Stomach smooth muscle (tissue), 2 donors: ENCODE results near the gene VPS33B.
"Not testable (repeated sequence)": the region's sequence is repeated elsewhere in the genome, so short reads cannot be mapped to it uniquely, and the experiment has no call there.

Experiments
- H3K27ac ChIP-seq: one replicate; pipeline ENCODE4 v1.7.0; 2013; ENCODE audit warnings: mild to moderate bottlenecking, low read length, inconsistent platforms
- H3K27me3 ChIP-seq, 2 donors: one replicate each; pipeline ENCODE4 v1.7.0; 2013; ENCODE audit warnings: low read length in 2 of 2; ENCODE audit not compliant: insufficient read depth in 2 of 2, control insufficient read depth in 1 of 2
- H3K36me3 ChIP-seq, 2 donors: one replicate each; pipeline ENCODE4 v1.7.0; 2013; ENCODE audit warnings: low read length in 2 of 2; ENCODE audit not compliant: control insufficient read depth in 2 of 2, insufficient read depth in 2 of 2
- H3K4me1 ChIP-seq: one replicate; pipeline ENCODE4 v1.7.0; 2013; ENCODE audit warnings: low read length; ENCODE audit not compliant: control insufficient read depth, insufficient read depth
- H3K4me3 ChIP-seq, 2 donors: one replicate each; pipeline ENCODE4 v1.7.0; 2013; ENCODE audit warnings: low read length in 2 of 2
- H3K9ac ChIP-seq, 2 donors: one replicate each; pipeline ENCODE4 v1.7.0; 2013; ENCODE audit warnings: low read length in 2 of 2, mild to moderate bottlenecking in 1 of 2
- H3K9me3 ChIP-seq, 2 donors: one replicate each; pipeline ENCODE4 v1.7.0; 2013; ENCODE audit warnings: low read length in 2 of 2; ENCODE audit not compliant: control insufficient read depth in 2 of 2
- donor health status: healthy.
- donor health status: Pancreatic carcinoma.

Gene VPS33B

GRCh38 chr15:91032919-91033803 lies 10.8 kb upstream of the VPS33B start:
- Histone ChIP-seq H3K4me3 (no peak overlapping the region), H3K27ac (no peak overlapping the region), H3K36me3 (no peaks in the 10 kb centered on the region), H3K9ac (no peak overlapping the region), H3K27me3 (peaks cover 4% of the 10 kb centered on the region in 2 donors), H3K9me3 (no peaks in the 10 kb centered on the region), H3K4me1 (no peaks in the 10 kb centered on the region)

GRCh38 chr15:91031796-91032195 lies 9.4 kb upstream of the VPS33B start:
- H3K4me3 ChIP-seq: no peak overlapping the region
- H3K9me3 ChIP-seq: no peaks in the 10 kb centered on the region
- peaks cover 0 to 4% of the 10 kb centered on the region in 2 donors for H3K27me3 ChIP-seq
- no peaks in the 10 kb centered on the region for H3K36me3 ChIP-seq
- H3K4me1 ChIP-seq: no peaks in the 10 kb centered on the region
- no peak overlapping the region for H3K9ac ChIP-seq
- no peak overlapping the region for H3K27ac ChIP-seq

GRCh38 chr15:91027677-91028076 lies 5.3 kb upstream of the VPS33B start:
- H3K9ac ChIP-seq: no peak overlapping the region
- no peaks in the 10 kb centered on the region for H3K36me3 ChIP-seq
- H3K4me1 ChIP-seq: no peaks in the 10 kb centered on the region
- no peaks in the 10 kb centered on the region for H3K27me3 ChIP-seq
- H3K9me3 ChIP-seq: no peaks in the 10 kb centered on the region
- H3K4me3 ChIP-seq: no peak overlapping the region
- no peak overlapping the region for H3K27ac ChIP-seq

GRCh38 chr15:91023720-91024119 lies 1.3 kb upstream of the VPS33B start:
- H3K4me3 ChIP-seq: no peak overlapping the region
- H3K36me3 ChIP-seq: no peaks in the 10 kb centered on the region
- no peaks in the 10 kb centered on the region for H3K9me3 ChIP-seq
- no peaks in the 10 kb centered on the region for H3K27me3 ChIP-seq
- no peak overlapping the region for H3K9ac ChIP-seq
- peaks cover 9% of the 10 kb centered on the region for H3K4me1 ChIP-seq
- H3K27ac ChIP-seq: no peak overlapping the region

- Histone ChIP-seq H3K4me3 (peak overlapping the region; percentile 94 to 98), H3K9ac (peak overlapping the region; percentile 79 to 90), H3K4me1 (peaks cover 12% of the 10 kb centered on the region), H3K9me3 (no peaks in the 10 kb centered on the region), H3K27ac (peak overlapping the region; percentile 37), H3K36me3 (peaks cover 0 to under 1% of the 10 kb centered on the region in 2 donors), H3K27me3 (no peaks in the 10 kb centered on the region)
Observed at GRCh38 chr15:91022832-91023129, 387 bp upstream of the VPS33B start.

- no peaks in the 10 kb centered on the region for H3K27me3 ChIP-seq
- H3K27ac ChIP-seq: no peak overlapping the region
- H3K4me3 ChIP-seq: peak overlapping the region; percentile 94 to 98
- peaks cover 12% of the 10 kb centered on the region for H3K4me1 ChIP-seq
- H3K9me3 ChIP-seq: no peaks in the 10 kb centered on the region
- peaks cover 0 to 7% of the 10 kb centered on the region in 2 donors for H3K36me3 ChIP-seq
- peak overlapping the region; percentile 79 to 90 for H3K9ac ChIP-seq
Observed at GRCh38 chr15:91021516-91022074, 799 bp downstream of the VPS33B start.

GRCh38 chr15:91018158-91018557 lies 4.2 kb downstream of the VPS33B start:
- Histone ChIP-seq H3K36me3 (peaks cover 5 to 18% of the 10 kb centered on the region in 2 donors), H3K9ac (no peak overlapping the region), H3K4me3 (no peak overlapping the region), H3K27me3 (no peaks in the 10 kb centered on the region), H3K4me1 (peaks cover 12% of the 10 kb centered on the region), H3K27ac (no peak overlapping the region), H3K9me3 (no peaks in the 10 kb centered on the region)

GRCh38 chr15:91017716-91018115 lies 4.7 kb downstream of the VPS33B start:
- no peaks in the 10 kb centered on the region for H3K9me3 ChIP-seq
- H3K4me1 ChIP-seq: peaks cover 12% of the 10 kb centered on the region
- H3K27me3 ChIP-seq: no peaks in the 10 kb centered on the region
- H3K9ac ChIP-seq: no peak overlapping the region
- peaks cover 9 to 22% of the 10 kb centered on the region in 2 donors for H3K36me3 ChIP-seq
- H3K4me3 ChIP-seq: no peak overlapping the region
- H3K27ac ChIP-seq: no peak overlapping the region

- H3K27ac ChIP-seq, H3K27me3 ChIP-seq, H3K4me3 ChIP-seq, H3K4me1 ChIP-seq, H3K9ac ChIP-seq, H3K9me3 ChIP-seq: not testable (repeated sequence)
- peaks cover 23 to 39% of the 10 kb centered on the region in 2 donors for H3K36me3 ChIP-seq
Observed at GRCh38 chr15:91013701-91014100, 8.7 kb downstream of the VPS33B start.

GRCh38 chr15:91007266-91007665 lies 15.1 kb downstream of the VPS33B start:
- peaks cover 53 to 60% of the 10 kb centered on the region in 2 donors for H3K36me3 ChIP-seq
- no peak overlapping the region for H3K9ac ChIP-seq

GRCh38 chr15:91001209-91001608 lies 21.2 kb downstream of the VPS33B start:
- H3K9me3 ChIP-seq: no peaks in the 10 kb centered on the region
- H3K4me3 ChIP-seq: no peak overlapping the region
- no peak overlapping the region for H3K27ac ChIP-seq
- no peak overlapping the region for H3K9ac ChIP-seq
- peaks cover 40 to 54% of the 10 kb centered on the region in 2 donors for H3K36me3 ChIP-seq
- no peaks in the 10 kb centered on the region for H3K4me1 ChIP-seq
- no peaks in the 10 kb centered on the region for H3K27me3 ChIP-seq

More at GRCh38 chr15:91007266-91007665, 15.1 kb downstream of the VPS33B start:
- Histone ChIP-seq H3K9me3 (no peaks in the 10 kb centered on the region), H3K4me3 (no peak overlapping the region), H3K27ac (no peak overlapping the region), H3K4me1 (no peaks in the 10 kb centered on the region), H3K27me3 (no peaks in the 10 kb centered on the region)
